Measurements from ENCODE around the gene RELA.

RELA gene

GRCh38 chr11:65648997-65649493 lies 13.7 kb downstream of the RELA start:
- in situ Hi-C loops (cut with HindIII; ENCODE audit: low sequenced_read_pairs) = no loop called here
- no peak overlapping the region for H3K4me3 ChIP-seq (ENCODE audit: low read depth, low read length)
- DNase-seq (ENCODE audit: low read depth) = no peak
- TF ChIP-seq CTCF (IDR thresholded peaks at IDR 0.05; ENCODE audit: low read depth, low read length, missing control alignments) = no peak

- in situ Hi-C loops (cut with HindIII; ENCODE audit: low sequenced_read_pairs) = no loop called here
- TF ChIP-seq CTCF (IDR thresholded peaks at IDR 0.05; ENCODE audit: low read depth, low read length, missing control alignments) = no peak
- H3K4me3 ChIP-seq (ENCODE audit: low read depth, low read length) = peak overlapping the region; percentile 21
- DNase-seq (ENCODE audit: low read depth) = no peak
Measured at GRCh38 chr11:65646958-65647701, 15.6 kb downstream of the RELA start.

GRCh38 chr11:65646288-65646957 lies 16.3 kb downstream of the RELA start:
- H3K4me3 ChIP-seq (ENCODE audit: low read depth, low read length) = no peak overlapping the region
- no peak for DNase-seq (ENCODE audit: low read depth)
- TF ChIP-seq CTCF (IDR thresholded peaks at IDR 0.05; ENCODE audit: low read depth, low read length, missing control alignments) = no peak
- in situ Hi-C loops (cut with HindIII; ENCODE audit: low sequenced_read_pairs) = no loop called here

GRCh38 chr11:65645710-65646109 lies 17.0 kb downstream of the RELA start:
- DNase-seq (ENCODE audit: low read depth) = peak; percentile 33
- H3K4me3 ChIP-seq (ENCODE audit: low read depth, low read length) = no peak overlapping the region
- in situ Hi-C loops (cut with HindIII; ENCODE audit: low sequenced_read_pairs) = no loop called here
- no peak for TF ChIP-seq CTCF (IDR thresholded peaks at IDR 0.05; ENCODE audit: low read depth, low read length, missing control alignments)

GRCh38 chr11:65644837-65645236 lies 17.9 kb downstream of the RELA start:
- no peak for DNase-seq (ENCODE audit: low read depth)
- in situ Hi-C loops (cut with HindIII; ENCODE audit: low sequenced_read_pairs) = no loop called here
- TF ChIP-seq CTCF (IDR thresholded peaks at IDR 0.05; ENCODE audit: low read depth, low read length, missing control alignments) = no peak
- H3K4me3 ChIP-seq (ENCODE audit: low read depth, low read length) = no peak overlapping the region

- no peak for DNase-seq (ENCODE audit: low read depth)
Measured at GRCh38 chr11:65643971-65644370, 18.7 kb downstream of the RELA start.

More at GRCh38 chr11:65643971-65644370, 18.7 kb downstream of the RELA start:
- in situ Hi-C loops (cut with HindIII; ENCODE audit: low sequenced_read_pairs) = no loop called here
- H3K4me3 ChIP-seq (ENCODE audit: low read depth, low read length) = no peak overlapping the region
- TF ChIP-seq CTCF (IDR thresholded peaks at IDR 0.05; ENCODE audit: low read depth, low read length, missing control alignments) = no peak

All from astrocyte of the cerebellum (primary cell).